H1 (cell line): ENCODE data around the gene ADAM23. TPM values are rescaled to one million over a fixed set of nuclear protein-coding genes. Genes with fewer than 3 reads are reported as not detected.

Experiments used
- CTCF ChIA-PET: fragments of 300-600 bp; sonication (Branson Sonifier 250); formaldehyde crosslinking; loops from one replicate; lab custom pipeline; 2021; ENCODE audit not compliant: partially characterized antibody; lab: Charles Lee
- POLR2A ChIA-PET: fragments of 300-600 bp; sonication (Branson Sonifier 250); formaldehyde crosslinking; loops from one replicate; lab custom pipeline; 2021; ENCODE audit warnings: inconsistent platforms; ENCODE audit not compliant: partially characterized antibody; lab: Charles Lee
- DNase-seq, 2 experiments: peaks; one replicate each; pipeline versions ENCODE4 v3.0.0 to v3.0.0-alpha.2; 2010 to 2022; ENCODE audit warnings: low spot score in 2 of 2, low read depth in 1 of 2, mixed read lengths in 1 of 2
- FAIRE-seq: peaks from 2 replicates; lab custom pipeline; 2011; peaks lifted over from hg19 to GRCh38; lab: Jason Lieb, UNC
- H2AFZ ChIP-seq: 2 replicates; pipeline ENCODE4 v1.8.1; 2012; ENCODE audit warnings: low read length, inconsistent platforms
- H2AK5ac ChIP-seq: 2 replicates; pipeline ENCODE4 v1.6.1; 2013; ENCODE audit warnings: low read depth, low read length
- H2BK120ac ChIP-seq: replicated peaks from 2 replicates; pipeline ENCODE3; 2013; ENCODE audit warnings: low read depth, low read length, inconsistent platforms
- H2BK12ac ChIP-seq: 2 replicates; pipeline ENCODE4 v1.6.1; 2013; ENCODE audit warnings: low read depth, low read length
- H2BK15ac ChIP-seq: 2 replicates; pipeline ENCODE4 v1.6.1; 2013; ENCODE audit warnings: low read length
- H2BK20ac ChIP-seq: 2 replicates; pipeline ENCODE4 v1.6.1; 2013; ENCODE audit warnings: low read length
- H2BK5ac ChIP-seq: 2 replicates; pipeline ENCODE4 v1.6.1; 2013; ENCODE audit warnings: low read depth, low read length
- H3K14ac ChIP-seq: 2 replicates; pipeline ENCODE4 v1.6.1; 2013; ENCODE audit warnings: inconsistent platforms; ENCODE audit not compliant: insufficient read length
- H3K18ac ChIP-seq: 2 replicates; pipeline ENCODE4 v1.6.1; 2013; ENCODE audit warnings: low read length; ENCODE audit errors: extremely low read depth
- H3K23ac ChIP-seq: 2 replicates; pipeline ENCODE4 v1.6.1; 2013; ENCODE audit warnings: inconsistent platforms; ENCODE audit not compliant: insufficient read length
- H3K23me2 ChIP-seq: 2 replicates; pipeline ENCODE4 v1.6.1; 2013; ENCODE audit warnings: low read depth, low read length
- H3K27ac ChIP-seq: 2 replicates; pipeline ENCODE4 v1.6.1; 2011; ENCODE audit warnings: low read depth, low read length, inconsistent platforms
- H3K27me3 ChIP-seq, 4 experiments: replicated peaks in 1 of 4; 1 replicate in 1 of 4; 2 replicates in 3 of 4; pipeline versions ENCODE4 v1.6.1 to v1.8.1; 2011 to 2013; ENCODE audit warnings: low read length in 3 of 4, mild to moderate bottlenecking in 3 of 4, inconsistent platforms in 2 of 4, mixed read lengths in 2 of 4, moderate library complexity in 1 of 4; ENCODE audit not compliant: control insufficient read depth in 3 of 4, insufficient read depth in 3 of 4; ENCODE audit errors: extremely low read depth in 1 of 4
- H3K36me3 ChIP-seq, 4 experiments: 2 replicates each; pipeline versions ENCODE4 v1.6.1 to v1.8.1; 2011 to 2013; ENCODE audit warnings: mild to moderate bottlenecking in 4 of 4, low read length in 3 of 4, moderate library complexity in 2 of 4, control low read depth in 1 of 4, inconsistent platforms in 1 of 4; ENCODE audit not compliant: insufficient read depth in 4 of 4, control insufficient read depth in 2 of 4
- H3K4ac ChIP-seq: replicated peaks from 2 replicates; pipeline ENCODE3; 2013; ENCODE audit warnings: low read length, low read depth, mixed read lengths, inconsistent platforms; ENCODE audit not compliant: insufficient read length
- H3K4me1 ChIP-seq, 4 experiments: replicated peaks in 1 of 4; 1 replicate in 1 of 4; 2 replicates in 3 of 4; pipeline versions ENCODE4 v1.6.1 to v1.8.1; 2011 to 2013; ENCODE audit warnings: low read length in 3 of 4, inconsistent platforms in 2 of 4, mixed read lengths in 1 of 4; ENCODE audit not compliant: insufficient read depth in 4 of 4, control insufficient read depth in 3 of 4
- H3K4me2 ChIP-seq, 2 experiments: 2 replicates each; pipeline versions ENCODE4 v1.6.1 to v1.8.1; 2011 to 2013; ENCODE audit warnings: low read depth in 2 of 2, low read length in 2 of 2, control low read depth in 1 of 2, inconsistent platforms in 1 of 2, mild to moderate bottlenecking in 1 of 2; ENCODE audit not compliant: insufficient read depth in 1 of 2
- H3K4me3 ChIP-seq, 4 experiments: fragments of 200-600, 300-600 bp in 1 of 4; sonication (generic), shearing (Covaris generic), sonication (Bioruptor Twin) in 1 of 4; 2 replicates each; pipeline versions ENCODE4 v1.5.1 to v1.8.1; 2011 to 2016; ENCODE audit warnings: low read length in 4 of 4, low read depth in 3 of 4, control low read depth in 2 of 4, inconsistent platforms in 2 of 4, mild to moderate bottlenecking in 2 of 4, mixed read lengths in 1 of 4, moderate library complexity in 1 of 4; ENCODE audit not compliant: insufficient read depth in 2 of 4; ENCODE audit errors: extremely low read depth in 1 of 4
- H3K56ac ChIP-seq: replicated peaks from 2 replicates; pipeline ENCODE3; 2013; ENCODE audit warnings: low read depth, mild to moderate bottlenecking, mixed read lengths, low read length, inconsistent platforms; ENCODE audit not compliant: insufficient read length
- H3K79me1 ChIP-seq: 2 replicates; pipeline ENCODE4 v1.6.1; 2013; ENCODE audit warnings: low read depth, low read length, control low read depth
- H3K79me2 ChIP-seq, 2 experiments: 2 replicates each; pipeline versions ENCODE4 v1.6.1 to v1.8.1; 2012 to 2013; ENCODE audit warnings: low read length in 2 of 2, mild to moderate bottlenecking in 2 of 2, inconsistent platforms in 1 of 2; ENCODE audit not compliant: insufficient read depth in 2 of 2, control insufficient read depth in 1 of 2
- H3K9ac ChIP-seq, 4 experiments: replicated peaks in 1 of 4; 1 replicate in 1 of 4; 2 replicates in 3 of 4; pipeline versions ENCODE4 v1.6.1 to v1.8.1; 2011 to 2013; ENCODE audit warnings: low read depth in 3 of 4, low read length in 3 of 4, control low read depth in 2 of 4, mild to moderate bottlenecking in 2 of 4, moderate library complexity in 2 of 4, inconsistent platforms in 1 of 4; ENCODE audit errors: extremely low read depth in 1 of 4
- H3K9me3 ChIP-seq, 2 experiments: 2 replicates each; pipeline versions ENCODE4 v1.6.1 to v1.8.1; 2012 to 2013; ENCODE audit warnings: mild to moderate bottlenecking in 2 of 2, moderate library complexity in 2 of 2, control low read depth in 1 of 2, inconsistent platforms in 1 of 2, low read depth in 1 of 2, low read length in 1 of 2, mixed read lengths in 1 of 2; ENCODE audit not compliant: insufficient read depth in 2 of 2
- H4K20me1 ChIP-seq, 2 experiments: replicated peaks in 1 of 2; 2 replicates each; pipeline versions ENCODE3 to v1.8.1; 2011 to 2013; ENCODE audit warnings: inconsistent platforms in 2 of 2, low read length in 2 of 2, mild to moderate bottlenecking in 1 of 2; ENCODE audit not compliant: insufficient read depth in 2 of 2, control insufficient read depth in 1 of 2
- H4K5ac ChIP-seq: 2 replicates; pipeline ENCODE4 v1.6.1; 2013; ENCODE audit warnings: low read length, low read depth, mixed read lengths, inconsistent platforms; ENCODE audit not compliant: insufficient read length
- H4K8ac ChIP-seq: 2 replicates; pipeline ENCODE4 v1.8.0; 2013; ENCODE audit warnings: mild to moderate bottlenecking, moderate library complexity, low read length, inconsistent platforms; ENCODE audit not compliant: insufficient read depth; ENCODE audit errors: extremely low read depth
- H4K91ac ChIP-seq: replicated peaks from 2 replicates; pipeline ENCODE3; 2013; ENCODE audit warnings: low read length, mixed read lengths, inconsistent platforms; ENCODE audit not compliant: insufficient read length
- CHD2 ChIP-seq: IDR thresholded peaks from 2 replicates; pipeline ENCODE4 v1.6.1; 2012; ENCODE audit warnings: low read length, improper control_type of control experiment
- CTBP2 ChIP-seq: IDR thresholded peaks from 2 replicates; pipeline ENCODE4 v1.7.0; 2011; ENCODE audit warnings: borderline replicate concordance, mild to moderate bottlenecking, moderate library complexity, mixed read lengths, low read length; ENCODE audit not compliant: insufficient read depth, insufficient read length
- EGR1 ChIP-seq: IDR thresholded peaks from 2 replicates; pipeline ENCODE4 v1.6.1; 2011; ENCODE audit warnings: low read depth, low read length, borderline replicate concordance
- EP300 ChIP-seq, 2 experiments: IDR thresholded peaks; 1 replicate in 1 of 2; 2 replicates in 1 of 2; pipeline ENCODE4 v1.6.1; 2011 to 2012; ENCODE audit warnings: low read depth in 2 of 2, low read length in 2 of 2, mild to moderate bottlenecking in 2 of 2, borderline replicate concordance in 1 of 2, inconsistent platforms in 1 of 2, moderate library complexity in 1 of 2
- POLR2A ChIP-seq, 2 experiments: IDR thresholded peaks; 1 replicate in 1 of 2; 2 replicates in 1 of 2; pipeline ENCODE4 v1.6.1; 2011; ENCODE audit warnings: low read depth in 2 of 2, low read length in 2 of 2, mild to moderate bottlenecking in 2 of 2; ENCODE audit errors: control extremely low read depth in 1 of 2
- USF2 ChIP-seq: IDR thresholded peaks from 2 replicates; pipeline ENCODE4 v1.6.1; 2011; ENCODE audit warnings: low read length, improper control_type of control experiment
- WGBS, 2 experiments: shearing (Covaris generic) in 1 of 2; methylation state at CpG; one replicate each; pipeline versions ENCODE4 v1.1.6 to v1.1.7; 2013 to 2015; ENCODE audit warnings: low lambda C conversion rate in 2 of 2, mixed read lengths in 2 of 2, inconsistent platforms in 1 of 2, low coverage in 1 of 2, missing lambda C conversion rate in 1 of 2; ENCODE audit not compliant: insufficient replicate concordance in 2 of 2, insufficient coverage in 1 of 2, insufficient read length in 1 of 2; ENCODE audit errors: extremely low coverage in 1 of 2, missing lambda C conversion rate in 1 of 2; 5-methylcytosine and 5-hydroxymethylcytosine counted together
- polyA plus RNA-seq, 7 experiments: library from polyadenylated mRNA; depleted of rRNA in 3 of 7; stranded (reverse) in 5 of 7; unstranded in 2 of 7; fragments of >200 nt in 5 of 7; fragments of 200-250 nt in 2 of 7; gene quantifications; 1 replicate in 5 of 7; 2 replicates in 1 of 7; 4 replicates in 1 of 7; pipeline versions ENCODE4 v1.2.1 to v1.2.3, GENCODE V29; 2011 to 2013; ENCODE audit warnings: missing spikeins in 2 of 7, mixed read lengths in 2 of 7
- total RNA-seq: library from RNA; stranded (reverse); fragmentation: NEBNext Ultra II Directional; extraction: Animal tissue kit (Norgen Biotek cat#: 25700); gene quantifications from 2 replicates; pipeline ENCODE4 v1.2.1, GENCODE V29; 2021

ADAM23 gene
- total and polyA plus RNA-seq, 2 of the 8 experiments (the other 6 are each of a cell fraction or from before 2014, with no cell fraction given): 9.9 to 20.8 TPM

GRCh38 chr2:206428783-206429182, 14.5 kb upstream of the ADAM23 start:
- Histone ChIP-seq H2BK12ac (no peak overlapping the region), H3K9ac (no peak overlapping the region), H3K9me3 (no peaks in the 10 kb centered on the region), H3K18ac (no peak overlapping the region), H3K56ac (no peak overlapping the region), H2AK5ac (no peak overlapping the region), H3K79me2 (no peaks in the 10 kb centered on the region), H2BK5ac (no peak overlapping the region), H2AFZ (no peak overlapping the region), H4K91ac (no peak overlapping the region), H3K27ac (no peak overlapping the region), H3K23ac (no peak overlapping the region), H4K5ac (no peak overlapping the region), H2BK120ac (no peak overlapping the region), H3K36me3 (no peaks in the 10 kb centered on the region), H3K4me2 (no peak overlapping the region), H3K79me1 (no peaks in the 10 kb centered on the region), H3K23me2 (no peaks in the 10 kb centered on the region), H2BK20ac (no peak overlapping the region), H3K27me3 (no peaks in the 10 kb centered on the region), H3K4ac (no peak overlapping the region), H4K20me1 (no peaks in the 10 kb centered on the region), H3K4me3 (no peak overlapping the region), H3K14ac (no peak overlapping the region), H3K4me1 (no peaks in the 10 kb centered on the region), H4K8ac (no peak overlapping the region), H2BK15ac (no peak overlapping the region)
- TF ChIP-seq POLR2A (IDR thresholded peaks at IDR 0.05; ENCODE audit: control extremely low read depth in 1 of 2, low read depth in 2 of 2, low read length in 2 of 2) (no peak), CHD2 (no peak), USF2 (no peak), EP300 (IDR thresholded peaks at IDR 0.05; ENCODE audit: borderline replicate concordance in 1 of 2, low read depth in 2 of 2, low read length in 2 of 2) (no peak), CTBP2 (no peak), EGR1 (no peak)
- CTCF ChIA-PET: no interaction called here
- DNase-seq: no peak
- POLR2A ChIA-PET: no interaction called here
- no peak for FAIRE-seq
- WGBS, 2 experiments: 82% methylated on average over 3 of the region's 3 CpGs; no CpG with 5 or more reads in 1 of the 2 experiments
